ENCODE measurements around the gene FSTL1.

GRCh38 chr3:120451272-120451761 lies 525 bp upstream of the FSTL1 start:
- TF ChIP-seq CTCF (IDR thresholded peaks at IDR 0.05) (no peak), POLR2A (IDR thresholded peaks at IDR 0.05) (no peak)

Measured in heart left ventricle (tissue), 13 donors.